Transverse colon (tissue), 4 donors: ENCODE results near the gene PDE6H.

ENCODE experiments used
- CTCF ChIP-seq, 5 experiments: fragments of 200-600 bp in 3 of 5; fragments of 450-650 bp in 2 of 5; sonication (generic) in 3 of 5; IDR thresholded peaks; 1 replicate in 2 of 5; 2 replicates in 3 of 5; pipeline ENCODE4 v1.5.1; 2016 to 2017; ENCODE audit warnings: antibody characterized with exemption in 5 of 5, inconsistent platforms in 3 of 5, mild to moderate bottlenecking in 2 of 5, moderate library complexity in 1 of 5
- EP300 ChIP-seq: sonication (generic); formaldehyde crosslinking; IDR thresholded peaks from one replicate; pipeline ENCODE4 v1.6.1; 2017; ENCODE audit warnings: antibody characterized with exemption, low read depth
- POLR2A ChIP-seq: fragments of 450-650 bp; IDR thresholded peaks from one replicate; pipeline ENCODE4 v1.6.1; 2016; ENCODE audit warnings: antibody characterized with exemption, mild to moderate bottlenecking, moderate library complexity
- POLR2AphosphoS5 ChIP-seq, 3 donors: sonication (generic); formaldehyde crosslinking; IDR thresholded peaks; one replicate each; pipeline ENCODE4 v1.6.1; 2016; ENCODE audit warnings: antibody characterized with exemption in 3 of 3

DNA sequence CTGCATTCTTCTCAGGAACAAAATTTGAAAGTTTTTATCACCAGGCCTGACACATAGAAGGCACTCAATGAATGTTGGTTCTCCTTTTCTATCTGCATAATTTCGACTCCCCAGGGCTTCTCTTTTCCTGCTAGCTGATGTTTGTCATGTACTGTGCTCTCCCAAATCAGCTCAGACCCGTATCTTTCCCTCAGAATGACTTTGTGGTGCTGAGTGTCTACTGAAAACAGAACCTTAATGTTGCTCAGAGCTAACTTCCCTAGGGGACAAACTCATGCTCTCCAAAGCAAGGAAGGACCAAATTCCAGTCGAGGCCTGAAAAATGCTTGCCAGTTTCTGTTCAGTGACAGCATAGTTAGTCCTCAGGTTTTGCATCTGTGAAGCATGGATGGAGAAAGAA is 13.4 kb upstream of the PDE6H start:
- TF ChIP-seq POLR2AphosphoS5 (IDR thresholded peaks at IDR 0.05) (no peak), CTCF (IDR thresholded peaks at IDR 0.05) (no peak), POLR2A (no peak), EP300 (no peak)
